ENCODE results near the gene CAGE1.
"Not testable (repeated sequence)": the region's sequence is repeated elsewhere in the genome, so short reads cannot be mapped to it uniquely, and the experiment has no call there.

The CAGE1 gene

GRCh38 chr6:7381092-7381491 is 8.4 kb downstream of the CAGE1 start:
- Histone ChIP-seq H3K36me3 (ENCODE audit: control insufficient read depth, insufficient read depth, low read length) (no peaks in the 10 kb centered on the region), H3K27ac (ENCODE audit: insufficient read depth, low read length, poor library complexity, severe bottlenecking) (no peak overlapping the region), H3K4me1 (ENCODE audit: control insufficient read depth, insufficient read depth, low read length, poor library complexity, severe bottlenecking) (no peaks in the 10 kb centered on the region), H3K27me3 (replicated peaks; ENCODE audit: control insufficient read depth, insufficient read depth, low read length, poor library complexity, severe bottlenecking) (no peaks in the 10 kb centered on the region), H3K4me3 (ENCODE audit: insufficient read depth, low read depth, low read length, poor library complexity, severe bottlenecking) (no peak overlapping the region), H3K9me3 (ENCODE audit: control insufficient read depth, low read length) (no peaks in the 10 kb centered on the region)
- no peak for DNase-seq

GRCh38 chr6:7378740-7379139 is 10.8 kb downstream of the CAGE1 start:
- no peak overlapping the region for H3K27ac ChIP-seq (ENCODE audit: insufficient read depth, low read length, poor library complexity, severe bottlenecking)
- H3K36me3 ChIP-seq (ENCODE audit: control insufficient read depth, insufficient read depth, low read length): no peaks in the 10 kb centered on the region
- H3K27me3 ChIP-seq (replicated peaks; ENCODE audit: control insufficient read depth, insufficient read depth, low read length, poor library complexity, severe bottlenecking): no peaks in the 10 kb centered on the region
- no peaks in the 10 kb centered on the region for H3K4me1 ChIP-seq (ENCODE audit: control insufficient read depth, insufficient read depth, low read length, poor library complexity, severe bottlenecking)
- H3K4me3 ChIP-seq (ENCODE audit: insufficient read depth, low read depth, low read length, poor library complexity, severe bottlenecking): no peak overlapping the region
- no peak for DNase-seq
- H3K9me3 ChIP-seq (ENCODE audit: control insufficient read depth, low read length): no peaks in the 10 kb centered on the region

- H3K9me3 ChIP-seq (ENCODE audit: control insufficient read depth, low read length): no peaks in the 10 kb centered on the region
- no peak for DNase-seq
- H3K27ac ChIP-seq (ENCODE audit: insufficient read depth, low read length, poor library complexity, severe bottlenecking): no peak overlapping the region
- no peak overlapping the region for H3K4me3 ChIP-seq (ENCODE audit: insufficient read depth, low read depth, low read length, poor library complexity, severe bottlenecking)
- no peaks in the 10 kb centered on the region for H3K4me1 ChIP-seq (ENCODE audit: control insufficient read depth, insufficient read depth, low read length, poor library complexity, severe bottlenecking)
- no peaks in the 10 kb centered on the region for H3K36me3 ChIP-seq (ENCODE audit: control insufficient read depth, insufficient read depth, low read length)
- H3K27me3 ChIP-seq (replicated peaks; ENCODE audit: control insufficient read depth, insufficient read depth, low read length, poor library complexity, severe bottlenecking): no peaks in the 10 kb centered on the region
Measured at GRCh38 chr6:7377961-7378360, 11.6 kb downstream of the CAGE1 start.

GRCh38 chr6:7373739-7374138 is 15.8 kb downstream of the CAGE1 start:
- Histone ChIP-seq H3K9me3 (ENCODE audit: control insufficient read depth, low read length) (no peaks in the 10 kb centered on the region), H3K4me1 (ENCODE audit: control insufficient read depth, insufficient read depth, low read length, poor library complexity, severe bottlenecking) (no peaks in the 10 kb centered on the region), H3K4me3 (ENCODE audit: insufficient read depth, low read depth, low read length, poor library complexity, severe bottlenecking) (no peak overlapping the region), H3K27ac (ENCODE audit: insufficient read depth, low read length, poor library complexity, severe bottlenecking) (no peak overlapping the region), H3K36me3 (ENCODE audit: control insufficient read depth, insufficient read depth, low read length) (no peaks in the 10 kb centered on the region), H3K27me3 (replicated peaks; ENCODE audit: control insufficient read depth, insufficient read depth, low read length, poor library complexity, severe bottlenecking) (no peaks in the 10 kb centered on the region)
- no peak for DNase-seq

- Histone ChIP-seq H3K27me3 (replicated peaks; ENCODE audit: control insufficient read depth, insufficient read depth, low read length, poor library complexity, severe bottlenecking) (no peaks in the 10 kb centered on the region), H3K27ac (ENCODE audit: insufficient read depth, low read length, poor library complexity, severe bottlenecking) (no peak overlapping the region), H3K36me3 (ENCODE audit: control insufficient read depth, insufficient read depth, low read length) (no peaks in the 10 kb centered on the region), H3K4me3 (ENCODE audit: insufficient read depth, low read depth, low read length, poor library complexity, severe bottlenecking) (no peak overlapping the region), H3K4me1 (ENCODE audit: control insufficient read depth, insufficient read depth, low read length, poor library complexity, severe bottlenecking) (no peaks in the 10 kb centered on the region), H3K9me3 (ENCODE audit: control insufficient read depth, low read length) (no peaks in the 10 kb centered on the region)
- DNase-seq: no peak
Measured at GRCh38 chr6:7367408-7367807, 22.1 kb downstream of the CAGE1 start.

GRCh38 chr6:7351916-7352315 is 37.6 kb downstream of the CAGE1 start:
- not testable (repeated sequence) for H3K4me3 ChIP-seq (ENCODE audit: insufficient read depth, low read depth, low read length, poor library complexity, severe bottlenecking); H3K27me3 ChIP-seq (replicated peaks; ENCODE audit: control insufficient read depth, insufficient read depth, low read length, poor library complexity, severe bottlenecking); H3K36me3 ChIP-seq (ENCODE audit: control insufficient read depth, insufficient read depth, low read length); H3K4me1 ChIP-seq (ENCODE audit: control insufficient read depth, insufficient read depth, low read length, poor library complexity, severe bottlenecking); DNase-seq; H3K9me3 ChIP-seq (ENCODE audit: control insufficient read depth, low read length); H3K27ac ChIP-seq (ENCODE audit: insufficient read depth, low read length, poor library complexity, severe bottlenecking)

- H3K27ac ChIP-seq (ENCODE audit: insufficient read depth, low read length, poor library complexity, severe bottlenecking); H3K4me3 ChIP-seq (ENCODE audit: insufficient read depth, low read depth, low read length, poor library complexity, severe bottlenecking); H3K36me3 ChIP-seq (ENCODE audit: control insufficient read depth, insufficient read depth, low read length); DNase-seq; H3K4me1 ChIP-seq (ENCODE audit: control insufficient read depth, insufficient read depth, low read length, poor library complexity, severe bottlenecking); H3K9me3 ChIP-seq (ENCODE audit: control insufficient read depth, low read length); H3K27me3 ChIP-seq (replicated peaks; ENCODE audit: control insufficient read depth, insufficient read depth, low read length, poor library complexity, severe bottlenecking): not testable (repeated sequence)
Measured at GRCh38 chr6:7350591-7350990, 39.0 kb downstream of the CAGE1 start.

- not testable (repeated sequence) for DNase-seq; H3K27ac ChIP-seq (ENCODE audit: insufficient read depth, low read length, poor library complexity, severe bottlenecking); H3K4me3 ChIP-seq (ENCODE audit: insufficient read depth, low read depth, low read length, poor library complexity, severe bottlenecking); H3K4me1 ChIP-seq (ENCODE audit: control insufficient read depth, insufficient read depth, low read length, poor library complexity, severe bottlenecking); H3K27me3 ChIP-seq (replicated peaks; ENCODE audit: control insufficient read depth, insufficient read depth, low read length, poor library complexity, severe bottlenecking); H3K9me3 ChIP-seq (ENCODE audit: control insufficient read depth, low read length); H3K36me3 ChIP-seq (ENCODE audit: control insufficient read depth, insufficient read depth, low read length)
Measured at GRCh38 chr6:7347551-7347997, 42.0 kb downstream of the CAGE1 start.

GRCh38 chr6:7344773-7345450 is 44.6 kb downstream of the CAGE1 start:
- H3K36me3 ChIP-seq (ENCODE audit: control insufficient read depth, insufficient read depth, low read length); H3K4me1 ChIP-seq (ENCODE audit: control insufficient read depth, insufficient read depth, low read length, poor library complexity, severe bottlenecking); H3K9me3 ChIP-seq (ENCODE audit: control insufficient read depth, low read length); H3K27me3 ChIP-seq (replicated peaks; ENCODE audit: control insufficient read depth, insufficient read depth, low read length, poor library complexity, severe bottlenecking); H3K4me3 ChIP-seq (ENCODE audit: insufficient read depth, low read depth, low read length, poor library complexity, severe bottlenecking); DNase-seq; H3K27ac ChIP-seq (ENCODE audit: insufficient read depth, low read length, poor library complexity, severe bottlenecking): not testable (repeated sequence)

- Histone ChIP-seq H3K27ac (ENCODE audit: insufficient read depth, low read length, poor library complexity, severe bottlenecking) (no peak overlapping the region), H3K36me3 (ENCODE audit: control insufficient read depth, insufficient read depth, low read length) (no peaks in the 10 kb centered on the region), H3K4me1 (ENCODE audit: control insufficient read depth, insufficient read depth, low read length, poor library complexity, severe bottlenecking) (no peaks in the 10 kb centered on the region), H3K9me3 (ENCODE audit: control insufficient read depth, low read length) (no peaks in the 10 kb centered on the region), H3K27me3 (replicated peaks; ENCODE audit: control insufficient read depth, insufficient read depth, low read length, poor library complexity, severe bottlenecking) (no peaks in the 10 kb centered on the region), H3K4me3 (ENCODE audit: insufficient read depth, low read depth, low read length, poor library complexity, severe bottlenecking) (no peak overlapping the region)
- no peak for DNase-seq
Measured at GRCh38 chr6:7343546-7344475, 45.7 kb downstream of the CAGE1 start.
